ENCODE measurements around the gene CCDC154. TPM values are rescaled to one million over a fixed set of nuclear protein-coding genes. Genes with fewer than 3 reads are reported as not detected.
A peak's percentile ranks its signal among the peaks of the same experiment; 100 is the strongest.

The CCDC154 gene
- total RNA-seq, 1 experiment from 2014 or later: not detected

GRCh38 chr16:1475552-1476114 is 31.3 kb upstream of the CCDC154 start:
- DNase-seq: no peak
- Histone ChIP-seq H3K27ac (ENCODE audit: low read length) (no peak overlapping the region), H3K4me1 (ENCODE audit: low read length) (peaks cover 12% of the 10 kb centered on the region), H3K4me2 (ENCODE audit: low read depth, low read length, poor library complexity, severe bottlenecking) (peak overlapping the region; percentile 75), H3K9me2 (replicated peaks; ENCODE audit: insufficient read depth, low read length) (no peaks in the 10 kb centered on the region), H3K79me2 (ENCODE audit: low read length) (peaks cover 7% of the 10 kb centered on the region), H3K4me3 (ENCODE audit: low read length) (peak overlapping the region; percentile 70), H3K27me3 (ENCODE audit: low read length) (no peaks in the 10 kb centered on the region), H4K20me1 (ENCODE audit: insufficient read depth, low read depth, low read length) (no peaks in the 10 kb centered on the region), H3K36me3 (ENCODE audit: insufficient read depth, low read length) (no peaks in the 10 kb centered on the region), H3K9ac (ENCODE audit: low read length) (peak overlapping the region; percentile 84), H2AFZ (ENCODE audit: low read length) (peak overlapping the region; percentile 71; the same call in 1 of the 2 replicates), H3K9me3 (ENCODE audit: low read length) (no peaks in the 10 kb centered on the region)

- H3K4me3 ChIP-seq (ENCODE audit: low read length): peak within 1 kb of the TSS; percentile 70
- DNase-seq: peak; percentile 83
These were observed 30.6 kb upstream of the CCDC154 start, which contains the start of gene CLCN7 for GRCh38 chr16:1474796-1475551. Gene CLCN7 (minus strand): TSS chr16:1475028. CDS start chr16:1474974, 54 bp downstream.

GRCh38 chr16:1474082-1474795 is 29.9 kb upstream of the CCDC154 start:
- DNase-seq: no peak
- Histone ChIP-seq H3K4me1 (ENCODE audit: low read length) (peaks cover 12% of the 10 kb centered on the region), H3K9ac (ENCODE audit: low read length) (peak overlapping the region; percentile 84), H4K20me1 (ENCODE audit: insufficient read depth, low read depth, low read length) (no peaks in the 10 kb centered on the region), H3K4me3 (ENCODE audit: low read length) (peak overlapping the region; percentile 70), H3K4me2 (ENCODE audit: low read depth, low read length, poor library complexity, severe bottlenecking) (peak overlapping the region; percentile 75), H3K36me3 (ENCODE audit: insufficient read depth, low read length) (no peaks in the 10 kb centered on the region), H3K27me3 (ENCODE audit: low read length) (no peaks in the 10 kb centered on the region), H3K9me2 (replicated peaks; ENCODE audit: insufficient read depth, low read length) (no peaks in the 10 kb centered on the region), H3K27ac (ENCODE audit: low read length) (no peak overlapping the region), H2AFZ (ENCODE audit: low read length) (no peak overlapping the region), H3K79me2 (ENCODE audit: low read length) (peaks cover 7% of the 10 kb centered on the region), H3K9me3 (ENCODE audit: low read length) (no peaks in the 10 kb centered on the region)

More at GRCh38 chr16:1474796-1475551, 30.6 kb upstream of the CCDC154 start, which contains the start of gene CLCN7:
- Histone ChIP-seq H3K27ac (ENCODE audit: low read length) (no peak within 1 kb of the TSS), H3K4me2 (ENCODE audit: low read depth, low read length, poor library complexity, severe bottlenecking) (peak within 1 kb of the TSS; percentile 75), H4K20me1 (ENCODE audit: insufficient read depth, low read depth, low read length) (no peaks in the 10 kb centered on the region), H3K9me3 (ENCODE audit: low read length) (no peaks in the 10 kb centered on the region), H3K4me1 (ENCODE audit: low read length) (peaks cover 12% of the 10 kb centered on the region), H3K36me3 (ENCODE audit: insufficient read depth, low read length) (no peaks in the 10 kb centered on the region), H3K79me2 (ENCODE audit: low read length) (peaks cover 7% of the 10 kb centered on the region), H3K9me2 (replicated peaks; ENCODE audit: insufficient read depth, low read length) (no peaks in the 10 kb centered on the region), H2AFZ (ENCODE audit: low read length) (peak within 1 kb of the TSS; percentile 71), H3K9ac (ENCODE audit: low read length) (peak within 1 kb of the TSS; percentile 84), H3K27me3 (ENCODE audit: low read length) (no peaks in the 10 kb centered on the region)

GRCh38 chr16:1472974-1473373 is 28.6 kb upstream of the CCDC154 start:
- peaks cover 7% of the 10 kb centered on the region for H3K79me2 ChIP-seq (ENCODE audit: low read length)
- no peak for DNase-seq
- H3K9me3 ChIP-seq (ENCODE audit: low read length): no peaks in the 10 kb centered on the region
- H3K4me2 ChIP-seq (ENCODE audit: low read depth, low read length, poor library complexity, severe bottlenecking): no peak overlapping the region
- no peak overlapping the region for H3K27ac ChIP-seq (ENCODE audit: low read length)
- no peak overlapping the region for H2AFZ ChIP-seq (ENCODE audit: low read length)
- no peaks in the 10 kb centered on the region for H3K36me3 ChIP-seq (ENCODE audit: insufficient read depth, low read length)
- no peaks in the 10 kb centered on the region for H3K9me2 ChIP-seq (replicated peaks; ENCODE audit: insufficient read depth, low read length)
- H3K9ac ChIP-seq (ENCODE audit: low read length): no peak overlapping the region
- H3K4me1 ChIP-seq (ENCODE audit: low read length): peaks cover 12% of the 10 kb centered on the region
- no peak overlapping the region for H3K4me3 ChIP-seq (ENCODE audit: low read length)
- H4K20me1 ChIP-seq (ENCODE audit: insufficient read depth, low read depth, low read length): no peaks in the 10 kb centered on the region
- H3K27me3 ChIP-seq (ENCODE audit: low read length): no peaks in the 10 kb centered on the region

GRCh38 chr16:1471569-1472194 is 27.3 kb upstream of the CCDC154 start:
- DNase-seq: no peak
- Histone ChIP-seq H3K79me2 (ENCODE audit: low read length) (peaks cover 7% of the 10 kb centered on the region), H3K9me2 (replicated peaks; ENCODE audit: insufficient read depth, low read length) (no peaks in the 10 kb centered on the region), H3K4me2 (ENCODE audit: low read depth, low read length, poor library complexity, severe bottlenecking) (no peak overlapping the region), H3K9ac (ENCODE audit: low read length) (no peak overlapping the region), H3K27me3 (ENCODE audit: low read length) (no peaks in the 10 kb centered on the region), H3K4me1 (ENCODE audit: low read length) (peaks cover 12% of the 10 kb centered on the region), H2AFZ (ENCODE audit: low read length) (no peak overlapping the region), H4K20me1 (ENCODE audit: insufficient read depth, low read depth, low read length) (no peaks in the 10 kb centered on the region), H3K4me3 (ENCODE audit: low read length) (no peak overlapping the region), H3K27ac (ENCODE audit: low read length) (no peak overlapping the region), H3K36me3 (ENCODE audit: insufficient read depth, low read length) (no peaks in the 10 kb centered on the region), H3K9me3 (ENCODE audit: low read length) (no peaks in the 10 kb centered on the region)

GRCh38 chr16:1470481-1471251 is 26.3 kb upstream of the CCDC154 start:
- Histone ChIP-seq H4K20me1 (ENCODE audit: insufficient read depth, low read depth, low read length) (no peaks in the 10 kb centered on the region), H3K27me3 (ENCODE audit: low read length) (no peaks in the 10 kb centered on the region), H3K4me3 (ENCODE audit: low read length) (no peak overlapping the region), H3K79me2 (ENCODE audit: low read length) (peaks cover 7% of the 10 kb centered on the region), H2AFZ (ENCODE audit: low read length) (no peak overlapping the region), H3K4me2 (ENCODE audit: low read depth, low read length, poor library complexity, severe bottlenecking) (no peak overlapping the region), H3K9ac (ENCODE audit: low read length) (no peak overlapping the region), H3K9me3 (ENCODE audit: low read length) (no peaks in the 10 kb centered on the region), H3K27ac (ENCODE audit: low read length) (no peak overlapping the region), H3K4me1 (ENCODE audit: low read length) (peaks cover 11% of the 10 kb centered on the region), H3K36me3 (ENCODE audit: insufficient read depth, low read length) (no peaks in the 10 kb centered on the region), H3K9me2 (replicated peaks; ENCODE audit: insufficient read depth, low read length) (no peaks in the 10 kb centered on the region)
- no peak for DNase-seq

- H3K4me1 ChIP-seq (ENCODE audit: low read length): peaks cover 4% of the 10 kb centered on the region
- H3K9ac ChIP-seq (ENCODE audit: low read length): no peak overlapping the region
- DNase-seq: no peak
- H3K36me3 ChIP-seq (ENCODE audit: insufficient read depth, low read length): no peaks in the 10 kb centered on the region
- no peak overlapping the region for H3K4me2 ChIP-seq (ENCODE audit: low read depth, low read length, poor library complexity, severe bottlenecking)
- H3K27me3 ChIP-seq (ENCODE audit: low read length): no peaks in the 10 kb centered on the region
- H4K20me1 ChIP-seq (ENCODE audit: insufficient read depth, low read depth, low read length): no peaks in the 10 kb centered on the region
- H3K9me2 ChIP-seq (replicated peaks; ENCODE audit: insufficient read depth, low read length): no peaks in the 10 kb centered on the region
- no peak overlapping the region for H2AFZ ChIP-seq (ENCODE audit: low read length)
- no peak overlapping the region for H3K4me3 ChIP-seq (ENCODE audit: low read length)
- no peaks in the 10 kb centered on the region for H3K9me3 ChIP-seq (ENCODE audit: low read length)
- no peak overlapping the region for H3K27ac ChIP-seq (ENCODE audit: low read length)
- H3K79me2 ChIP-seq (ENCODE audit: low read length): peaks cover 7% of the 10 kb centered on the region
These were observed 25.4 kb upstream of the CCDC154 start for GRCh38 chr16:1469693-1470201.

All from Karpas-422 (cell line).